Measurements from ENCODE around the gene STX1A.

DNA sequence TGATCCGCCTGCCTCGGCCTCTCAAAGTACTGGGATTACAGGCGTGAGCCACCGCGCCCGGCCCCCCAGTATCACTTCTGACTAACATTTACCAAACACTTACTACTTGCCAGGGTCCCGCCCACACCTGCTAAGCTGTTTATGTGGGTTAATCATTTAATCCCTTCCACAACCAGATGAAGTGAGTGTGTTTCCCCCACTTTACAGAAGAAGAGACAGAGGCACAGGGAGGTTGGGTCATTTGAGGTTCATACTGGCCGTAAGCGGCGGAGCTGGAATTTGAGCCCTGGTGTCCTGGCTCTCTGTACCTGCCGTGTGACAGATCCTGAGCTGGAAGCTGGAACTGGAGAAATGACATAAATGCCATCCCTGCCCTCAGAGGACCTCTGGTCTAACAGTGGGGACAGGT, 66.9 kb downstream of the STX1A start:
- no peak for TF ChIP-seq WT1 (tag by site-specific recombination; IDR thresholded peaks at IDR 0.05)
- TF ChIP-seq, protein P1, sequence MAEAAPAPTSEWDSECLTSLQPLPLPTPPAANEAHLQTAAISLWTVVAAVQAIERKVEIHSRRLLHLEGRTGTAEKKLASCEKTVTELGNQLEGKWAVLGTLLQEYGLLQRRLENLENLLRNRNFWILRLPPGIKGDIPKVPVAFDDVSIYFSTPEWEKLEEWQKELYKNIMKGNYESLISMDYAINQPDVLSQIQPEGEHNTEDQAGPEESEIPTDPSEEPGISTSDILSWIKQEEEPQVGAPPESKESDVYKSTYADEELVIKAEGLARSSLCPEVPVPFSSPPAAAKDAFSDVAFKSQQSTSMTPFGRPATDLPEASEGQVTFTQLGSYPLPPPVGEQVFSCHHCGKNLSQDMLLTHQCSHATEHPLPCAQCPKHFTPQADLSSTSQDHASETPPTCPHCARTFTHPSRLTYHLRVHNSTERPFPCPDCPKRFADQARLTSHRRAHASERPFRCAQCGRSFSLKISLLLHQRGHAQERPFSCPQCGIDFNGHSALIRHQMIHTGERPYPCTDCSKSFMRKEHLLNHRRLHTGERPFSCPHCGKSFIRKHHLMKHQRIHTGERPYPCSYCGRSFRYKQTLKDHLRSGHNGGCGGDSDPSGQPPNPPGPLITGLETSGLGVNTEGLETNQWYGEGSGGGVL (tag by site-specific recombination; IDR thresholded peaks at IDR 0.05): no peak
- TF ChIP-seq TRIM28 (IDR thresholded peaks at IDR 0.05; ENCODE audit: borderline replicate concordance, low read length): no peak
- TF ChIP-seq, protein P2, sequence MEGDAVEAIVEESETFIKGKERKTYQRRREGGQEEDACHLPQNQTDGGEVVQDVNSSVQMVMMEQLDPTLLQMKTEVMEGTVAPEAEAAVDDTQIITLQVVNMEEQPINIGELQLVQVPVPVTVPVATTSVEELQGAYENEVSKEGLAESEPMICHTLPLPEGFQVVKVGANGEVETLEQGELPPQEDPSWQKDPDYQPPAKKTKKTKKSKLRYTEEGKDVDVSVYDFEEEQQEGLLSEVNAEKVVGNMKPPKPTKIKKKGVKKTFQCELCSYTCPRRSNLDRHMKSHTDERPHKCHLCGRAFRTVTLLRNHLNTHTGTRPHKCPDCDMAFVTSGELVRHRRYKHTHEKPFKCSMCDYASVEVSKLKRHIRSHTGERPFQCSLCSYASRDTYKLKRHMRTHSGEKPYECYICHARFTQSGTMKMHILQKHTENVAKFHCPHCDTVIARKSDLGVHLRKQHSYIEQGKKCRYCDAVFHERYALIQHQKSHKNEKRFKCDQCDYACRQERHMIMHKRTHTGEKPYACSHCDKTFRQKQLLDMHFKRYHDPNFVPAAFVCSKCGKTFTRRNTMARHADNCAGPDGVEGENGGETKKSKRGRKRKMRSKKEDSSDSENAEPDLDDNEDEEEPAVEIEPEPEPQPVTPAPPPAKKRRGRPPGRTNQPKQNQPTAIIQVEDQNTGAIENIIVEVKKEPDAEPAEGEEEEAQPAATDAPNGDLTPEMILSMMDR (tag by site-specific recombination; IDR thresholded peaks at IDR 0.05): no peak
- no peak for TF ChIP-seq ZNF174 (tag by site-specific recombination; IDR thresholded peaks at IDR 0.05)
- TF ChIP-seq, protein P3, sequence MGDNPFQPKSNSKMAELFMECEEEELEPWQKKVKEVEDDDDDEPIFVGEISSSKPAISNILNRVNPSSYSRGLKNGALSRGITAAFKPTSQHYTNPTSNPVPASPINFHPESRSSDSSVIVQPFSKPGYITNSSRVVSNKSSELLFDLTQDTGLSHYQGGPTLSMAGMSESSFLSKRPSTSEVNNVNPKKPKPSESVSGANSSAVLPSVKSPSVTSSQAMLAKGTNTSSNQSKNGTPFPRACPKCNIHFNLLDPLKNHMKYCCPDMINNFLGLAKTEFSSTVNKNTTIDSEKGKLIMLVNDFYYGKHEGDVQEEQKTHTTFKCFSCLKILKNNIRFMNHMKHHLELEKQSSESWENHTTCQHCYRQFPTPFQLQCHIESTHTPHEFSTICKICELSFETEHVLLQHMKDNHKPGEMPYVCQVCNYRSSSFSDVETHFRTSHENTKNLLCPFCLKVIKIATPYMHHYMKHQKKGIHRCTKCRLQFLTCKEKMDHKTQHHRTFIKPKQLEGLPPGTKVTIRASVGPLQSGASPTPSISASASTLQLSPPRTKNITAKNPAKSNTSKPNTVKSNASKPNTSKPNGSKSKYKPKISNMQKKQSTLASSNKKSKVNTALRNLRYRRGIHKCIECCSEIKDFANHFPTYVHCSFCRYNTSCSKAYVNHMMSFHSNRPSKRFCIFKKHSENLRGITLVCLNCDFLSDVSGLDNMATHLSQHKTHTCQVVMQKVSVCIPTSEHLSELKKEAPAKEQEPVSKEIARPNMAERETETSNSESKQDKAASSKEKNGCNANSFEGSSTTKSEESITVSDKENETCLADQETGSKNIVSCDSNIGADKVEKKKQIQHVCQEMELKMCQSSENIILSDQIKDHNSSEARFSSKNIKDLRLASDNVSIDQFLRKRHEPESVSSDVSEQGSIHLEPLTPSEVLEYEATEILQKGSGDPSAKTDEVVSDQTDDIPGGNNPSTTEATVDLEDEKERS (tag by site-specific recombination; IDR thresholded peaks at IDR 0.05): no peak
- no peak for TF ChIP-seq ZBTB8A (tag by site-specific recombination; IDR thresholded peaks at IDR 0.05)
- no peak for TF ChIP-seq ZSCAN30 (tag by site-specific recombination; IDR thresholded peaks at IDR 0.05)
- TF ChIP-seq ZEB2 (tag by site-specific recombination; IDR thresholded peaks at IDR 0.05): no peak
- no peak for TF ChIP-seq ZNF830 (tag by site-specific recombination; IDR thresholded peaks at IDR 0.05; ENCODE audit: low read depth)

Measured in HEK293 (cell line).